ENCODE results near the gene ZNF106.

Gene ZNF106

DNA sequence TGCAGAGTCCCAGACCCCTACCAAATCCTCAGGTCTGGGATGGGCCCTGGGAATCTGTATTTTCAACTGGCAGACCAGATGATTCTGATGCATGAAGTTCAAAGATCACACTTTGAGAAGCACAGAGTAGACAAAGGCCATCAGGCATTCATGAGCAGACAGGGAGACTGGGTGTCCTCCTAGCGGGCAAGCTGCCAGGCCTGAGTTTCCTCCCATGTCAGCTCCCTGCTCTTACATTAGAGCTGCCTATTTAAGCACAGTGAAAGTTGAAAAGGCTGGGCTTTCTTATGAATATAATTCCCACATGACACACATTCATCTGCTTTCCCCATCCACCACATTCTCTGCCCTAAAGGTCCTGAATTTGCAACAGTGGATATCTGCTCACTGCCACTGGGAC lies 117.7 kb downstream of the ZNF106 start:
- DNase-seq (ENCODE audit: low read depth in 1 of 2, low spot score in 1 of 2) = no peak

DNA sequence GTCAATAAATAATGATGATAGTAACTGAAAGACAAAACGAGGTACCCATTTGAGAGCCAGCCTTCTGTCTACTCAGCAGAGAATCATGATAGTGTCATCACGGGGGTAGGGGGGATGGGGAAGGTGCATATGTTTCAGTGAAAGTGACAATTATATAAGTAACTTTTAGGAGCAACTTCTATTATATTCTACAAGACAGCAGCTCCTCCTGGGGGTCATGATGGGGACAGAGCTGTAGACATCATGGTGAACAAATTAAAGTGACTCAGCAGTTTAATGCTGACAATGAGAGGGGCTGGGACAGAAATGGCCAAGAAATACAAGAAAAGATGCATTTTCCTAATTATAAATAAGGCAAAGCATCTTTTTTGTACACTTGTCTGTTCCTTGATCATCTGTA lies 119.8 kb downstream of the ZNF106 start:
- DNase-seq (ENCODE audit: low read depth in 1 of 2, low spot score in 1 of 2) = no peak

DNA sequence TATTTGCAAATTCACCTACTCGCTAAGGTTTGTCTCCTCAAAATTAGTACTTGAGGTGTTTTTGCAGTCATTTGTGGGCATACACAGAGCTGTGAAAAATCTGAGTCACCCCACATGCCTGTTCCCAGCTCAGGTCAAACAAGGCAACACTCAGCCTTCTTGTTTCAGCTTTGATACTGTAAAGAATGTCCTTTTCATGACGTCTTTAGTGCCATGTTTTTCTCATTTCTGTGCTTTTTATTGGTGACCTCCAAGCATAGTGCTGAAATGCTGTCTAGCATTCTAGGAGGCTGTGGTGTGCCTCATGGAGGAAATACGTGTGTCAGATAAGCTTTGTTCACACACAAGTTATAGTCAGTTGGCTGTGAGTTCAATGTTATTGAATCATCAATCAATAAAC lies 122.8 kb downstream of the ZNF106 start:
- DNase-seq (ENCODE audit: low read depth in 1 of 2, low spot score in 1 of 2) = no peak

DNA sequence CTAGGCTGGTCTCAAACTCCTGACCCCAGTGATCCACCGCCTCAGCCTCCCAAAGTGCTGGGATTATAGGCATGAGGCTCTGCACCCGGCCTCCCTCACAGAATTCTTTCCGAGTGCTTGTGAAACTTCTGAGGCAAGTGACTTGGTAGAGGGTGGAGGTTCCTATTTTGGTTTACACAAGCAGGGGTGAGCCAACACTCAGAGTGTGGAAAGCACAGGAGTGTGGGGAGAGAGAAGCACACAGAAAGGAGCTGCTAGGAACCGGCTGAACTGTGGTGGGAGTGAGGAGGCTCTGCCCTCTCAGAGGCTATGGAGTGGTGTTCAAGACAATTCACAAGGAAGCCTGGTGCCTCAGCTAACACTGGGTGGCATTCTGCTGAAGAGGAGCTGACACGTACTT lies 123.9 kb downstream of the ZNF106 start:
- DNase-seq (ENCODE audit: low read depth in 1 of 2, low spot score in 1 of 2) = no peak

GRCh38 chr15:42365921-42366550 lies 124.9 kb downstream of the ZNF106 start:
- no peak for DNase-seq (ENCODE audit: low read depth in 1 of 2, low spot score in 1 of 2)

DNA sequence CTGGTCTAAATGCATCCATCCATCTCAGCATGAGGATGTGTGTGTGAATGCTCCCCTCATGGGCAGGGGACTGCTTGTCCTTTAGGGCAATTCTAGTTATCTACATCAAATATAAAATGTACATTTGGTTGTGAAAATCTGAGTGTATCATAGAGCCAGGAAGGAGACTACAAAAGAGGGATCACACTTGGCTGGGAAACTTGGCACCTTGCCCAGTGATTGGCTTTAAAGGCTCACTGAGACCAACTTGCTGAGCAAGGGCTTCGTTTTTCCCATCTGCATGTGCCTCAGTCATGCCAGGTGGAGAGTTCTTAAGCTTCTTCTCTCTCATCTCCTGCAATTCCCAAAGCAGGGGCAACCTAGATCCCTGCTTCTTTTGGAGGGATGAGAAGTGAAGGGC lies 126.4 kb downstream of the ZNF106 start:
- no peak for DNase-seq (ENCODE audit: low read depth in 1 of 2, low spot score in 1 of 2)

DNA sequence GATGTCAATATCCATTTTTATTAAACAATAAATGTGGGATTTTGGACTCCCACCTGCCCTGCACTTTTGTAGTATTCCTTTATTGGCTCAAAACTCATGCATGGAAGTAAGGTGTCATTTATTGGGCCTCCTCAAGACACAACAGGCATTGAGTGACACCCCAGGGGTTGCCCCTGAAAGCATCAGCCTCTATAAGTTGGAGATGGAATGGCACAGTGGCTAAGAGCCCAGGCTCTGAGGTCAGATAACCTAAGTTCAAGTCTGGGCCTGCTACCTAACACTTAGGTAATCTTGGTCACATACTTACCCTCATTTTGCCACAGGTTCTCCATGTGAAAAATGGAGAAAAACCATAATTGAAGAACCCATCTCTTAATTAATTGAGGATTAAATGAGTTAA lies 127.0 kb downstream of the ZNF106 start:
- no peak for DNase-seq (ENCODE audit: low read depth in 1 of 2, low spot score in 1 of 2)

DNA sequence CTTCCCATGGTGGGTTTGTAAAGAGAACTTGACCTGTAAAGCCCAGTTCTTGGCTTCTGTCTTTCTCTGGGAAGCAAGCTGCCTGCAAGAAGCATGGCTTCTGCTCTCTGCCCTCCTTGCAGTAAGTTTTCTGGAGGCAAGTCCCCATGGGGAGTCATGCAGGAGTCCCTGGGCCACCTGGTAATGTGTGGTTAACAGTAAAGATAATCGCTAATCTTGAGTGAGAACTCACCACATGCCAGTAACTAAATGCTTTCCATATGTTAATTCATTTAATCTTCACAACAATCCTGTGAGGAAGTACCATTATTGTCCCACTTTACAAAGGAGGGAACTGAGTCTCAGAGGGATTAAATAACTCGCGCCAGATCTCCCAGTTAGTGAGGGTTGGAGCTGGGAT lies 127.5 kb downstream of the ZNF106 start:
- DNase-seq (ENCODE audit: low read depth in 1 of 2, low spot score in 1 of 2) = no peak

Measured in activated CD4-positive, alpha-beta T cell treated with anti-CD3 and anti-CD28 coated beads, Interleukin-2, amount 50 U/mL, for 24 hours (primary cell).